PC-9 (cell line): Measurements from ENCODE around the gene UCP3. TPM values are rescaled to one million over a fixed set of nuclear protein-coding genes. Genes with fewer than 3 reads are reported as not detected.

ENCODE experiments used
- BruUV-seq: library from RNA; stranded (reverse); fragments of 400-500 nt; replicated peaks from 2 replicates; lab custom pipeline; 2021; lab: Mats Ljungman, UMichigan
- CTCF ChIA-PET: fragments of 300-600 bp; sonication (Branson Sonifier 250); formaldehyde crosslinking; loops from one replicate; lab custom pipeline; 2022; ENCODE audit warnings: antibody characterized with exemption; lab: Charles Lee
- POLR2A ChIA-PET: fragments of 300-600 bp; sonication (Branson Sonifier 250); formaldehyde crosslinking; loops from one replicate; lab custom pipeline; 2022; ENCODE audit warnings: antibody characterized with exemption; ENCODE audit not compliant: unreplicated experiment; lab: Charles Lee
- DNase-seq, 2 experiments: peaks; one replicate each; pipeline versions ENCODE4 v3.0.0 to v3.0.0-alpha.2; 2015 to 2022; ENCODE audit warnings: mixed read lengths in 1 of 2
- H2AFZ ChIP-seq: fragments of 200-600 bp; sonication (generic); 2 replicates; pipeline ENCODE4 v1.8.1; 2017; ENCODE audit warnings: antibody characterized with exemption
- H3F3A ChIP-seq: fragments of 200-600 bp; sonication (generic); 2 replicates; pipeline ENCODE4 v1.8.1; 2017; ENCODE audit warnings: antibody characterized with exemption, mild to moderate bottlenecking, low read depth; ENCODE audit not compliant: insufficient read depth
- H3K27ac ChIP-seq: fragments of 200-600 bp; sonication (generic); 2 replicates; pipeline ENCODE4 v1.6.1; 2016; ENCODE audit warnings: mixed run types
- H3K27me3 ChIP-seq: fragments of 200-600 bp; sonication (generic); 2 replicates; pipeline ENCODE4 v1.6.1; 2016; ENCODE audit warnings: low read depth, mixed run types; ENCODE audit not compliant: insufficient read depth
- H3K36me3 ChIP-seq: fragments of 200-600 bp; sonication (generic); 2 replicates; pipeline ENCODE4 v1.6.1; 2016; ENCODE audit warnings: low read depth, mixed run types
- H3K4me1 ChIP-seq: fragments of 200-600 bp; sonication (generic); replicated peaks from 2 replicates; pipeline ENCODE4 v1.6.1; 2016; ENCODE audit warnings: mixed run types; ENCODE audit not compliant: insufficient read depth
- H3K4me2 ChIP-seq: fragments of 200-600 bp; sonication (generic); 2 replicates; pipeline ENCODE4 v1.6.1; 2017; ENCODE audit warnings: mixed run types
- H3K4me3 ChIP-seq: fragments of 200-600 bp; sonication (generic); 2 replicates; pipeline ENCODE4 v1.6.1; 2016; ENCODE audit warnings: mixed run types
- H3K79me2 ChIP-seq: fragments of 200-600 bp; sonication (generic); 2 replicates; pipeline ENCODE4 v1.6.1; 2017; ENCODE audit warnings: low read depth, mixed run types
- H3K9me2 ChIP-seq: fragments of 200-600 bp; sonication (generic); 2 replicates; pipeline ENCODE4 v1.8.1; 2017; ENCODE audit warnings: mild to moderate bottlenecking; ENCODE audit not compliant: insufficient read depth
- H3K9me3 ChIP-seq: fragments of 200-600 bp; sonication (generic); 2 replicates; pipeline ENCODE4 v1.8.1; 2016; ENCODE audit warnings: low read depth; ENCODE audit not compliant: insufficient read depth
- H4K20me1 ChIP-seq: fragments of 200-600 bp; sonication (generic); 2 replicates; pipeline ENCODE4 v1.8.1; 2017; ENCODE audit not compliant: insufficient read depth
- EZH2 ChIP-seq: fragments of 200-600 bp; sonication (generic); IDR thresholded peaks from 2 replicates; pipeline ENCODE4 v1.8.0; 2017; ENCODE audit warnings: antibody characterized with exemption, low read depth
- intact Hi-C: fragments of 100-400 bp; cut with micrococcal nuclease; formaldehyde crosslinking; loops from one replicate; pipeline ENCODE4 v1.10.0; 2022; ENCODE audit not compliant: unreplicated experiment
- total RNA-seq: library from RNA; stranded (reverse); gene quantifications from 2 replicates; pipeline ENCODE4 v1.2.3, GENCODE V29; 2021
- TF ChIP-seq, protein P1 (sequence below): fragments of 200-600 bp; sonication (generic); conservative IDR thresholded peaks from 2 replicates; pipeline ENCODE4 v1.6.1; 2017; ENCODE audit warnings: mixed run types, antibody characterized with exemption, mild to moderate bottlenecking, moderate library complexity

The UCP3 gene
- total RNA-seq, 1 experiment from 2014 or later: 2.0 TPM

DNA sequence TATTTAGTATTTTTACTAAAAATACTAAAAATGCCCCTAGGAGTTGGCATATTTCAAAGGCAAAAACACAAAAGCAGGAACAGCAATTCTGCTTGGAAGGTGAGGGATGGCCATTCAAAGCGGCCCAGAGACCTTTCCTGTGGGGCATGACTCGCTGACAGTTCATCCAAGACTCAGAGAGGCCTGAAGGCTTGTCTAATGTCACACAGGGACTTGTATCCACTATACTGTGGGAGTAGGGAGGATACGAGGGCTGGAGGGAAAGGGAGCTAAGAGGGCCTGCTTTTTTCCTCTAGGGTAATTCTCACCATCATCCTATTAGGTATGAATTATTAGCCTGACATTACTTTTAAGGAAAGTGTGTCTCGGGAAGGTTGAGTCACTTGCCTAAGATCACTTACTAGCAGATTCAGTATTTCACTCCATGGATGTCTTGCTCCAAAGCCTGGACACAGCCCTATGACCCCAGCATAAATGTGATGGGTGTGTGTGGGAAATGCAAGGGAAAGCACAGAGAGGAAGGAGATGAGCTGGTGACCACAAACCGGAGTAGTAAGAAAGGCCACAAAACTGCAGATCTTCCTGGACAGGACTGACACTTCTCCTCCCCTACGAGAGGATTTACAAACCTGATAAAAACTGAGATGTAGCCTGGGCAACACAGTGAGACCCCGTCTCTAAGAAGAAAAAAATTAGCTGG is 16.7 kb upstream of the UCP3 start:
- no peaks in the 10 kb centered on the region for H3K27me3 ChIP-seq
- no peaks in the 10 kb centered on the region for H3K36me3 ChIP-seq
- no peak overlapping the region for H2AFZ ChIP-seq
- H3K27ac ChIP-seq: peak overlapping the region; percentile 68
- intact Hi-C loops: loop anchor here (2.0 to 5.0 kb wide), 2 partner anchors 43 kb away; partner anchors contain the start of gene UCP2
- H3K9me2 ChIP-seq: no peaks in the 10 kb centered on the region
- no peak for TF ChIP-seq EZH2
- TF ChIP-seq, protein P1, sequence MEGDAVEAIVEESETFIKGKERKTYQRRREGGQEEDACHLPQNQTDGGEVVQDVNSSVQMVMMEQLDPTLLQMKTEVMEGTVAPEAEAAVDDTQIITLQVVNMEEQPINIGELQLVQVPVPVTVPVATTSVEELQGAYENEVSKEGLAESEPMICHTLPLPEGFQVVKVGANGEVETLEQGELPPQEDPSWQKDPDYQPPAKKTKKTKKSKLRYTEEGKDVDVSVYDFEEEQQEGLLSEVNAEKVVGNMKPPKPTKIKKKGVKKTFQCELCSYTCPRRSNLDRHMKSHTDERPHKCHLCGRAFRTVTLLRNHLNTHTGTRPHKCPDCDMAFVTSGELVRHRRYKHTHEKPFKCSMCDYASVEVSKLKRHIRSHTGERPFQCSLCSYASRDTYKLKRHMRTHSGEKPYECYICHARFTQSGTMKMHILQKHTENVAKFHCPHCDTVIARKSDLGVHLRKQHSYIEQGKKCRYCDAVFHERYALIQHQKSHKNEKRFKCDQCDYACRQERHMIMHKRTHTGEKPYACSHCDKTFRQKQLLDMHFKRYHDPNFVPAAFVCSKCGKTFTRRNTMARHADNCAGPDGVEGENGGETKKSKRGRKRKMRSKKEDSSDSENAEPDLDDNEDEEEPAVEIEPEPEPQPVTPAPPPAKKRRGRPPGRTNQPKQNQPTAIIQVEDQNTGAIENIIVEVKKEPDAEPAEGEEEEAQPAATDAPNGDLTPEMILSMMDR: no peak
- H3K4me3 ChIP-seq: no peak overlapping the region
- no TSS peak for BruUV-seq
- CTCF ChIA-PET: no interaction called here
- no peaks in the 10 kb centered on the region for H3K9me3 ChIP-seq
- no peaks in the 10 kb centered on the region for H3K79me2 ChIP-seq
- H3K4me1 ChIP-seq: peaks cover 41% of the 10 kb centered on the region
- H4K20me1 ChIP-seq: no peaks in the 10 kb centered on the region
- POLR2A ChIA-PET: interaction anchor here (0.6 kb wide), 1 partner anchor 238 kb away, joined by 7 read pairs; the partner anchor contains the start of gene MRPL48
- peaks cover 35% of the 10 kb centered on the region for H3F3A ChIP-seq
- H3K4me2 ChIP-seq: peak overlapping the region; percentile 50
- DNase-seq: peak in 1 of 2 experiments; percentile 73

DNA sequence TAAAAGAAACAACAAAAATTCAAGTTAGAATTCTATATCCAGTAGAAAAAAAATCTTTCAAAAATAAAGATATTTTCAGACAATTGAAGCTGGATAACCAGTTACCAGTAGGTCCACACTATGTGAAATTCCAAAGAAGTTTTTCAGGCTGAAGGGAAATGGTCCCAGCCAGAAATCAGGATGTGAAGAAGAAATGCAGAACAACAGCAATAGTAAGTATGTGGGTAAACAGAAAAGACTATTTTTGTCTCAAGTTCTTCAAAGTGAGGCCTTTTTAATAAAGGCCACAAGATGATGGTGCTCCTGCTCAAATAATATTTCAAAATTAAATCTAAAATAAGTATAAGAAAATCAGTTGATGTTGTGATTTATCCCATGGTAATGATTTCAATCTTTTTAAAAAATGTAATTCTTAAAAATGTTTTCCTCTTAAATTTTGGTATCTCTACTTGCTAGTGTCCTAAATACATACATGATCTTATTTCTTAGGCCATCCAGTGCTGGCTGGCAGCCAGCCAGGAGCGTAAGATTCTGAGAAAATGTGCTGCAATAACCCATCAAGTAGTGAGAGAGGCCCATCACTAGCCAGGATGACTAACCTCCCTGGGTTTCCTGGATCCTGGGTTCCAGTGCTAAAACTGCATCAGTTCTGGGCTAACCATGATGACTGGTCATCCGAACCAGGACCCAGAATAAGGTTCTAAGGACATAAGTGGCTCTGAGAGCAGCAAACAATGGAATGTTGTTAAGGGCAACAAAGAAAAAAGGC is 15.6 kb upstream of the UCP3 start:
- ChIA-PET POLR2A (interaction anchor here (0.6 kb wide), 1 partner anchor 717 kb away, joined by 4 read pairs; no protein-coding TSS in a partner anchor), CTCF (no interaction called here)

DNA sequence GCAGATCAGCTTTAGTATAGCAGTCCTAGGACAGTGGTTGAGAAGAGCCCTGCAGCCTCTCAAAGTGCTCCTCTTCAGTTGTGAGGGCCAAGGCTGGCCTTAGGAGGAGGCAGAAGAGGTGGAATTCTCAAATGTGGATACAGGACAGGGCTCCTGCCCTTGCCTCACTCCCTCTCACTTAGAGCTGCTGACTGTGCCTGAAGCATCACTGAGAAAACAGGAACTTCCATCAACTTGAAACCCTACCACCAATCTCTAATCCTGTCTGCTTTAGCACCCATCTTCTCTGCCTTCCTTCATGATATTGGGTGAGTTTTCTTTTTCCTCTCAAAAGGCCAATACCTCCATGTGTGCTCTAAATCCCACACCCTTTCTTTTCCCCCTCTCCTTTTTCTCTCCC is 14.4 kb upstream of the UCP3 start:
- Histone ChIP-seq H3K4me1 (peaks cover 59% of the 10 kb centered on the region), H3K4me2 (no peak overlapping the region), H3K9me2 (no peaks in the 10 kb centered on the region), H3K9me3 (no peaks in the 10 kb centered on the region), H3K4me3 (no peak overlapping the region), H3F3A (peaks cover 48% of the 10 kb centered on the region), H4K20me1 (no peaks in the 10 kb centered on the region), H3K36me3 (no peaks in the 10 kb centered on the region), H3K27me3 (no peaks in the 10 kb centered on the region), H3K27ac (no peak overlapping the region), H2AFZ (no peak overlapping the region), H3K79me2 (no peaks in the 10 kb centered on the region)
- CTCF ChIA-PET: no interaction called here
- TF ChIP-seq EZH2: no peak
- TF ChIP-seq, protein P1: no peak
- POLR2A ChIA-PET: no interaction called here
- intact Hi-C loops: no loop called here
- no TSS peak for BruUV-seq
- no peak for DNase-seq

More for the DNA sequence above, 15.6 kb upstream of the UCP3 start:
- Histone ChIP-seq H3K4me1 (peaks cover 52% of the 10 kb centered on the region), H3K27ac (peak overlapping the region; percentile 68), H4K20me1 (no peaks in the 10 kb centered on the region), H3K79me2 (no peaks in the 10 kb centered on the region), H3K4me2 (no peak overlapping the region), H2AFZ (no peak overlapping the region), H3K9me2 (no peaks in the 10 kb centered on the region), H3K27me3 (no peaks in the 10 kb centered on the region), H3K9me3 (no peaks in the 10 kb centered on the region), H3K4me3 (no peak overlapping the region), H3F3A (peaks cover 41% of the 10 kb centered on the region), H3K36me3 (no peaks in the 10 kb centered on the region)
- no peak for TF ChIP-seq EZH2
- TF ChIP-seq, protein P1: no peak
- intact Hi-C loops: loop anchor here (5.0 kb wide), 1 partner anchor 42 kb away; the partner anchor contains the start of gene UCP2
- no TSS peak for BruUV-seq
- DNase-seq: no peak
